ENCODE measurements around the gene MAP3K20. TPM values are rescaled to one million over a fixed set of nuclear protein-coding genes. Genes with fewer than 3 reads are reported as not detected.
"Not testable (repeated sequence)": the region's sequence is repeated elsewhere in the genome, so short reads cannot be mapped to it uniquely, and the experiment has no call there.

The MAP3K20 gene
- total RNA-seq, 3 donors from 2014 or later = 8.8 to 238 (median 30.5) TPM

GRCh38 chr2:173296235-173296634, 220.6 kb downstream of the MAP3K20 start:
- DNase-seq (no peak), ATAC-seq (no peak)
- TF ChIP-seq CTCF (IDR thresholded peaks at IDR 0.05) = no peak
- Histone ChIP-seq H3K4me3 (no peak overlapping the region), H3K36me3 (ENCODE audit: low read depth) (no peaks in the 10 kb centered on the region), H3K4me1 (ENCODE audit: low read depth) (no peaks in the 10 kb centered on the region), H3K9me3 (peaks cover 29% of the 10 kb centered on the region)
- intact Hi-C loops (cut with DNase I, micrococcal nuclease) = no loop called here

DNA sequence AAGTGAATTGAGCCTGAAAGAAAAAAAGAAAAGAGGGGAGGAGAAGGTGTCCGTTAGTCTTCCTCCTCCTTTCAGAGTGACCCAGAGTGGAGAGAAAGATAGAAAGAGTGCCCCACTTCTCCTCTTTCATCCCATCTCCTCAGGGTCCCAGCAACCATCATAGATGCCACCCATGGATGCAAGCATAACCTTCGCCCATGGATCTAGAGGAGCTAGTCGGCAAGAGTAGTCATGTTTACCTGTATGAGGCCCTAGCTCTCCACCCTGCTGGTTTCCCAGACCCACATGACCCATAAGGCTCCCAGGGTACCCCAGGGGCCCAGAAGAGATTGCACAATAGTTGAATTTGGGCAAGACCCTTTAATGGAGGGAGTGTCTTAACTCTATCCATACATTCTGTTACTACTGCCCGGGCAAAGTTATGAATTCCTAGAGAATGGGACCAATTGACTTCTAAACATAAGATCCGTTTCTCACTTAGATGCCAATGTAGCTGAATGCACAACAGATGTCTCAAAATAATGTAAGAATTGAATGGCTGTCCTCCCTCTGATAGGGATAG, 223.0 kb downstream of the MAP3K20 start:
- no peak for TF ChIP-seq CTCF (IDR thresholded peaks at IDR 0.05)
- Histone ChIP-seq H3K9me3 (peaks cover 29% of the 10 kb centered on the region), H3K4me3 (no peak overlapping the region), H3K36me3 (ENCODE audit: low read depth) (no peaks in the 10 kb centered on the region), H3K4me1 (ENCODE audit: low read depth) (no peaks in the 10 kb centered on the region)
- intact Hi-C loops (cut with DNase I, micrococcal nuclease) = no loop called here
- ATAC-seq (no peak), DNase-seq (no peak)

DNA sequence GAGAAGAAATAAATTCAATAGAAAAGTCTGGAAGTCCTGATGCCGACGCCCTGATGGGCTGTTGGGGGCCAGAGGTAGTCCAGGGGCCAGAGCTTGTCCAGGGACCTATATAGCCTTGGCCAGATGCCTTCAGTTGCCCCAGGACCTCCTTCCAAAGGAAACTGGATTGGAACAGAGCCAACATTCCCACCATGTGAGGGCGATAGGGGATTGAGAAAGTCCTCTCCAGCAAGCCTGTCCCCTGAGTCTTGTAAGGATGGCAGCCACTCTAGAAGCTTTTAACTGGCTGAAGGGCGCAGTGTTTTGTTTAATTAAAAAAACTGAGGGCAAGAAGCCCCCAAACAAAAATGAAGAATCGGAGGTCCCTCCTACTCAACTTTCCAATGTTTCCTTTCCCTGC, 224.1 kb downstream of the MAP3K20 start:
- no peak for TF ChIP-seq CTCF (IDR thresholded peaks at IDR 0.05)

GRCh38 chr2:173300458-173300857, 224.8 kb downstream of the MAP3K20 start:
- no peaks in the 10 kb centered on the region for H3K4me1 ChIP-seq (ENCODE audit: low read depth)
- H3K9me3 ChIP-seq = peaks cover 29% of the 10 kb centered on the region
- intact Hi-C loops (cut with DNase I, micrococcal nuclease) = no loop called here
- no peaks in the 10 kb centered on the region for H3K36me3 ChIP-seq (ENCODE audit: low read depth)
- no peak overlapping the region for H3K4me3 ChIP-seq
- ATAC-seq (no peak), DNase-seq (no peak)
- no peak for TF ChIP-seq CTCF (IDR thresholded peaks at IDR 0.05)

More for the DNA sequence above, 224.1 kb downstream of the MAP3K20 start:
- Histone ChIP-seq H3K4me3 (no peak overlapping the region), H3K36me3 (ENCODE audit: low read depth) (no peaks in the 10 kb centered on the region), H3K9me3 (peaks cover 29% of the 10 kb centered on the region), H3K4me1 (ENCODE audit: low read depth) (no peaks in the 10 kb centered on the region)
- no peak for DNase-seq
- ATAC-seq = no peak
- intact Hi-C loops (cut with DNase I, micrococcal nuclease) = no loop called here

DNA sequence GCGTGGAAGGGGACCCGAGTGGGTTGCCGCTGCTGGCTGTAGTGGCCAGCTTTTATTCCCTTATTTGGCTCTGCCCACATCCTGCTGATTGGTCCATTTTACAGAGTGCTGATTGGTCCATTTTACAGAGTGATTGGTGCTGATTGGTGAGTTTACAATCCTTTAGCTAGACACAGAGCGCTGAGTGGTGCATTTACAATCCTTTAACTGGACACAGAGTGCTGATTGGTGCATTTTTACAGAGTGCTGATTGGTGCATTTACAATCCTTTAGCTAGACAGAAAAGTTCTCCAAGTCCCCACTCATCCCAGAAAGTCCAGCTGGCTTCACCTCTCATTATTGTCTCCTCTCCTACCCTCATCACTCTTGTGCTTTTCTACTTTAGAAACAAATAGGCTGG, 225.9 kb downstream of the MAP3K20 start:
- intact Hi-C loops (cut with DNase I, micrococcal nuclease); ATAC-seq: not testable (repeated sequence)
- peaks cover 29% of the 10 kb centered on the region for H3K9me3 ChIP-seq

GRCh38 chr2:173305303-173305702, 229.7 kb downstream of the MAP3K20 start:
- no peak for DNase-seq
- no peak overlapping the region for H3K4me3 ChIP-seq
- ATAC-seq = no peak
- H3K36me3 ChIP-seq (ENCODE audit: low read depth) = no peaks in the 10 kb centered on the region
- intact Hi-C loops (cut with DNase I, micrococcal nuclease) = no loop called here
- peaks cover 2% of the 10 kb centered on the region for H3K9me3 ChIP-seq
- no peak for TF ChIP-seq CTCF (IDR thresholded peaks at IDR 0.05)
- H3K4me1 ChIP-seq (ENCODE audit: low read depth) = no peaks in the 10 kb centered on the region

More for the DNA sequence above, 225.9 kb downstream of the MAP3K20 start:
- not testable (repeated sequence) for H3K4me3 ChIP-seq; H3K36me3 ChIP-seq (ENCODE audit: low read depth); H3K4me1 ChIP-seq (ENCODE audit: low read depth); DNase-seq
